HG02884 (cell line): ENCODE data around the gene ANK2.
"Not testable (repeated sequence)": the region's sequence is repeated elsewhere in the genome, so short reads cannot be mapped to it uniquely, and the experiment has no call there.

Experiments used
- ATAC-seq: cut with Tn5 transposase; IDR thresholded peaks from one replicate; pipeline ENCODE4 v1.9.1; 2021; ENCODE audit warnings: mild to moderate bottlenecking, moderate library complexity; ENCODE audit not compliant: unreplicated experiment

ANK2 gene

GRCh38 chr4:113186913-113187312 is 137.5 kb downstream of the ANK2 start:
- ATAC-seq = no peak

GRCh38 chr4:113187358-113187757 is 137.9 kb downstream of the ANK2 start:
- no peak for ATAC-seq

- ATAC-seq = no peak
These were observed 140.1 kb downstream of the ANK2 start for GRCh38 chr4:113189546-113189945.

GRCh38 chr4:113209153-113209552 is 159.7 kb downstream of the ANK2 start:
- no peak for ATAC-seq

- no peak for ATAC-seq
These were observed 160.3 kb downstream of the ANK2 start for GRCh38 chr4:113209652-113210320.

GRCh38 chr4:113212613-113213012 is 163.2 kb downstream of the ANK2 start:
- ATAC-seq = no peak

- ATAC-seq = no peak
These were observed 172.5 kb downstream of the ANK2 start for GRCh38 chr4:113221990-113222389.

GRCh38 chr4:113222471-113222870 is 173.0 kb downstream of the ANK2 start:
- ATAC-seq = no peak

- ATAC-seq = no peak
These were observed 173.5 kb downstream of the ANK2 start for GRCh38 chr4:113223001-113223400.

GRCh38 chr4:113232194-113232593 is 182.7 kb downstream of the ANK2 start:
- ATAC-seq = no peak

GRCh38 chr4:113236916-113237315 is 187.5 kb downstream of the ANK2 start:
- ATAC-seq = no peak

- ATAC-seq = no peak
These were observed 193.9 kb downstream of the ANK2 start for GRCh38 chr4:113243312-113243711.

GRCh38 chr4:113244747-113245146 is 195.3 kb downstream of the ANK2 start:
- ATAC-seq = not testable (repeated sequence)

- no peak for ATAC-seq
These were observed 198.9 kb downstream of the ANK2 start for GRCh38 chr4:113248320-113248719.

- no peak for ATAC-seq
These were observed 206.2 kb downstream of the ANK2 start for GRCh38 chr4:113255628-113256027.

GRCh38 chr4:113256946-113257345 is 207.5 kb downstream of the ANK2 start:
- ATAC-seq = no peak

- no peak for ATAC-seq
These were observed 211.2 kb downstream of the ANK2 start for GRCh38 chr4:113260688-113261087.

GRCh38 chr4:113263274-113263673 is 213.8 kb downstream of the ANK2 start:
- no peak for ATAC-seq

- no peak for ATAC-seq
These were observed 221.3 kb downstream of the ANK2 start for GRCh38 chr4:113270520-113271319.

- ATAC-seq = no peak
These were observed 223.1 kb downstream of the ANK2 start for GRCh38 chr4:113272523-113272922.

GRCh38 chr4:113273721-113274220 is 224.3 kb downstream of the ANK2 start:
- ATAC-seq = no peak

GRCh38 chr4:113276464-113277170 is 227.2 kb downstream of the ANK2 start:
- no peak for ATAC-seq
